K562 (cell line): Measurements from ENCODE around the gene ACTRT2. TPM values are rescaled to one million over a fixed set of nuclear protein-coding genes. Genes with fewer than 3 reads are reported as not detected.

Experiments used
- ATAC-seq: fragments of 200-7000 bp; cut with Tn5 transposase; 3 replicates; pipeline ENCODE4 v1.9.1; 2020; ENCODE audit warnings: moderate library complexity
- BruUV-seq: library from RNA; stranded (reverse); fragments of 400-500 nt; replicated peaks from 2 replicates; lab custom pipeline; 2021; lab: Mats Ljungman, UMichigan
- CTCF ChIA-PET: fragments of 300-600 bp; formaldehyde crosslinking; extraction: SDS; loops from one replicate; lab custom pipeline; 2021; ENCODE audit warnings: low intra/inter-chr PET ratio; lab: Yijun Ruan, JAX
- POLR2A ChIA-PET: fragments of 300-600, 350-650 bp; sonication (Branson Sonifier 250); formaldehyde crosslinking; extraction: SDS; loops from one replicate; lab custom pipeline; 2021; ENCODE audit warnings: antibody characterized with exemption, inconsistent platforms; lab: Yijun Ruan, JAX
- DNase-seq, 4 experiments: peaks; one replicate each; pipeline versions ENCODE4 v3.0.0 to v3.0.0-alpha.2; 2011 to 2018; ENCODE audit warnings: low spot score in 3 of 4, mixed read lengths in 3 of 4; ENCODE audit errors: extremely low read depth in 1 of 4
- FAIRE-seq: peaks from 2 replicates; lab custom pipeline; 2011; peaks lifted over from hg19 to GRCh38; lab: Jason Lieb, UNC
- H2AFZ ChIP-seq: 2 replicates; pipeline ENCODE4 v1.6.0; 2011; ENCODE audit warnings: low read depth, low read length, control low read depth, inconsistent platforms
- H3K27ac ChIP-seq: fragments of 200-600 bp; 3 replicates; pipeline ENCODE4 v1.8.0; 2011; ENCODE audit warnings: low read depth, mild to moderate bottlenecking, control low read depth, inconsistent platforms, low read length, moderate library complexity, mixed read lengths; ENCODE audit errors: extremely low read depth
- H3K27me3 ChIP-seq, 2 experiments: fragments of 300-600 bp in 1 of 2; 2 replicates in 1 of 2; 3 replicates in 1 of 2; pipeline versions ENCODE4 v1.6.0 to v1.8.0; 2011; ENCODE audit warnings: inconsistent platforms in 2 of 2, low read length in 2 of 2, mild to moderate bottlenecking in 1 of 2, mixed read lengths in 1 of 2, moderate library complexity in 1 of 2; ENCODE audit not compliant: control insufficient read depth in 2 of 2, insufficient read depth in 2 of 2
- H3K36me3 ChIP-seq: fragments of 300-600 bp; 3 replicates; pipeline ENCODE4 v1.8.0; 2011; ENCODE audit warnings: mild to moderate bottlenecking, low read length, inconsistent platforms; ENCODE audit not compliant: control insufficient read depth, insufficient read depth
- H3K4me1 ChIP-seq, 2 experiments: fragments of 200-600 bp in 1 of 2; replicated peaks in 1 of 2; 2 replicates in 1 of 2; 3 replicates in 1 of 2; pipeline versions ENCODE4 v1.5.1 to v1.8.0; 2011; ENCODE audit warnings: inconsistent platforms in 2 of 2, low read length in 2 of 2, mild to moderate bottlenecking in 1 of 2, mixed read lengths in 1 of 2, moderate library complexity in 1 of 2; ENCODE audit not compliant: control insufficient read depth in 2 of 2, insufficient read depth in 2 of 2
- H3K4me2 ChIP-seq: 2 replicates; pipeline ENCODE4 v1.6.1; 2011; ENCODE audit warnings: low read length, control low read depth, inconsistent platforms, mixed read lengths; ENCODE audit not compliant: insufficient read depth
- H3K4me3 ChIP-seq: fragments of 200-600 bp; sonication (generic), shearing (Covaris generic); 2 replicates; pipeline ENCODE4 v1.5.1; 2016; ENCODE audit warnings: control low read depth, inconsistent platforms
- H3K79me2 ChIP-seq: fragments of 200-600 bp; 3 replicates; pipeline ENCODE4 v1.8.0; 2011; ENCODE audit warnings: low read length, inconsistent platforms; ENCODE audit not compliant: control insufficient read depth, insufficient read depth
- H3K9ac ChIP-seq, 2 experiments: 2 replicates each; pipeline versions ENCODE4 v1.6.0 to v1.6.1; 2011; ENCODE audit warnings: low read depth in 2 of 2, low read length in 2 of 2, control low read depth in 1 of 2, inconsistent platforms in 1 of 2, mild to moderate bottlenecking in 1 of 2, mixed read lengths in 1 of 2; ENCODE audit not compliant: insufficient read depth in 1 of 2
- H3K9me1 ChIP-seq: one replicate; pipeline ENCODE4 v1.6.0; 2011; ENCODE audit warnings: inconsistent platforms, mild to moderate bottlenecking, low read length, moderate library complexity; ENCODE audit not compliant: control insufficient read depth, insufficient read depth
- H3K9me3 ChIP-seq: replicated peaks from 2 replicates; pipeline ENCODE4 v1.5.1; 2011; ENCODE audit warnings: low read depth, low read length, inconsistent platforms; ENCODE audit not compliant: control insufficient read depth, insufficient read depth
- H4K20me1 ChIP-seq: replicated peaks from 2 replicates; pipeline ENCODE4 v1.6.1; 2011; ENCODE audit warnings: low read length, inconsistent platforms, mixed read lengths; ENCODE audit not compliant: control insufficient read depth, insufficient read depth
- ELK3 ChIP-seq: fragments of 450-650 bp; formaldehyde crosslinking; IDR thresholded peaks from 2 replicates; pipeline ENCODE4 v1.4.0; 2020; ENCODE audit warnings: mild to moderate bottlenecking
- JUND ChIP-seq, 2 experiments: IDR thresholded peaks; 2 replicates in 1 of 2; 3 replicates in 1 of 2; pipeline ENCODE4 v1.6.1; 2011; ENCODE audit warnings: borderline replicate concordance in 2 of 2, low read depth in 2 of 2, low read length in 2 of 2, improper control_type of control experiment in 1 of 2, missing biosample characterization in 1 of 2, missing genetic modification characterization in 1 of 2, missing genetic modification reagents in 1 of 2
- MYNN ChIP-seq, 2 experiments: sonication (generic); formaldehyde crosslinking in 1 of 2; IDR thresholded peaks; 2 replicates each; pipeline versions ENCODE4 v1.5.0 to v1.6.1; 2016 to 2020; ENCODE audit warnings: antibody characterized with exemption in 1 of 2, missing genetic modification reagents in 1 of 2
- NCOA6 ChIP-seq: fragments of 450-650 bp; IDR thresholded peaks from 2 replicates; pipeline ENCODE4 v1.6.1; 2017; ENCODE audit warnings: mild to moderate bottlenecking
- RNF219 ChIP-seq: fragments of 250-450 bp; sonication (Bioruptor Pico); IDR thresholded peaks from 2 replicates; pipeline ENCODE4 v1.5.0; 2022; ENCODE audit warnings: mild to moderate bottlenecking
- SRSF9 ChIP-seq: fragments of 200-400 bp; formaldehyde crosslinking; IDR thresholded peaks from 2 replicates; pipeline ENCODE4 v1.6.1; 2017; ENCODE audit warnings: low read depth, low read length, borderline replicate concordance
- STAG1 ChIP-seq: sonication (generic); formaldehyde crosslinking; IDR thresholded peaks from 2 replicates; pipeline ENCODE4 v1.5.0; 2020; ENCODE audit warnings: missing genetic modification reagents, borderline replicate concordance
- YY1 ChIP-seq, 3 experiments: IDR thresholded peaks; 2 replicates each; pipeline ENCODE4 v1.6.1; 2011; ENCODE audit warnings: low read length in 2 of 3, mild to moderate bottlenecking in 2 of 3, moderate library complexity in 2 of 3, borderline replicate concordance in 1 of 3, control low read depth in 1 of 3, low read depth in 1 of 3; ENCODE audit not compliant: insufficient read depth in 3 of 3, insufficient replicate concordance in 2 of 3, control insufficient read depth in 1 of 3, insufficient read length in 1 of 3; ENCODE audit errors: extremely low read depth in 1 of 3
- ZSCAN32 ChIP-seq: fragments of 450-650 bp; formaldehyde crosslinking; IDR thresholded peaks from 2 replicates; pipeline ENCODE4 v1.4.0; 2020; ENCODE audit warnings: mild to moderate bottlenecking, moderate library complexity
- WGBS: fragments of 100-300 bp; shearing (Covaris generic); methylation state at CpG from one replicate; pipeline ENCODE4 v1.1.6; 2016; ENCODE audit warnings: low coverage, mixed read lengths; ENCODE audit not compliant: insufficient coverage; ENCODE audit errors: missing lambda C conversion rate; 5-methylcytosine and 5-hydroxymethylcytosine counted together
- in situ Hi-C: fragments of 300-500 bp; cut with MboI; formaldehyde crosslinking; loops from 4 replicates; pipeline ENCODE4 v1.15.0; 2018; ENCODE audit warnings: inconsistent platforms, mixed read lengths
- intact Hi-C: fragments of 100-400 bp; cut with micrococcal nuclease; formaldehyde crosslinking; loops from 2 replicates; pipeline ENCODE4 v1.14.2; 2022
- polyA plus RNA-seq, 8 experiments: library from polyadenylated mRNA; depleted of rRNA in 4 of 8; stranded (reverse) in 5 of 8; unstranded in 3 of 8; fragments of >200 nt; fragmentation: Nextera tagmentation in 2 of 8; fragmentation: Illumina TruSeq in 1 of 8; extraction: Ambion mirVana in 2 of 8; extraction: Trizol in 1 of 8; gene quantifications; 2 replicates each; pipeline versions ENCODE4 v1.2.1 to v1.2.3, GENCODE V29; 2011 to 2014; ENCODE audit warnings: inconsistent platforms in 1 of 8, missing spikeins in 1 of 8
- total RNA-seq, 7 experiments: library from RNA; depleted of rRNA in 6 of 7; stranded (reverse); fragments of >200 nt in 6 of 7; fragmentation: Illumina TruSeq in 2 of 7; extraction: Trizol in 2 of 7; gene quantifications; 2 replicates each; pipeline versions ENCODE4 v1.2.1 to v1.2.3, GENCODE V29; 2011 to 2021; ENCODE audit warnings: low replicate concordance in 1 of 7
- TF ChIP-seq, protein P1 (sequence below): sonication (generic); formaldehyde crosslinking; IDR thresholded peaks from 2 replicates; pipeline ENCODE4 v1.8.0; 2022; ENCODE audit warnings: mild to moderate bottlenecking, missing genetic modification reagents
- TF ChIP-seq, protein P2 (sequence below), 2 experiments: fragments of 450-650 bp; IDR thresholded peaks; 2 replicates each; pipeline ENCODE4 v1.6.1; 2018; ENCODE audit warnings: mild to moderate bottlenecking in 2 of 2, low read depth in 1 of 2; ENCODE audit not compliant: partially characterized antibody in 2 of 2

Gene ACTRT2
- total and polyA plus RNA-seq, 9 of the 15 experiments (the other 6 are each of a cell fraction or from before 2014, with no cell fraction given), result not detected

DNA sequence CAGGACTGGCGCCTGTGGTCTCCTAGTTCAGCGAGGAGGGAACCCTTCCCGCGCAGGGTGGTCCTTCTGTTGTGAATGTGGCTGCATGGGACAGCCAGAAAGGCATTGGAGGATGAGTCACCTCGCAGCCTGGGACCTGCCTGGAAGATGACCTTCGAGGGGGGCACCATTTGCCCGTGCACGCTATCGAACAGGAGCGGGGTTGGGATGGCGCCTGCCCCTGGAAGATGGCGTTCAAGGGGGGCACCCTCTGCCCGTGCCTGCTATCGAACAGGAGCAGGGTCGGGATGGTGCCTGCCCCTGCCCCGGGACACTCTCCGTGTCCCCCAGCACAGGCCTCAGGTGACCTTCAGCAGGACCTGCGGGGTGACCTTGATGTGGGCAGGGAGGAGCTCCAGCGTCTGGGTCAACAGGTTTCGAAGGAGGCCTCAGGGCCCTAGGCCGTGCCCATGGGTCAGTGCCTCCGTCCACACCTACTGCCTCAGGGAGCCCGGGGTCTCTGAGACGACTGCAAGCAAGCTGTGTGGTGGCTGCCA lies 1.7 kb upstream of the ACTRT2 start:
- H3K9me3 ChIP-seq, result no peaks in the 10 kb centered on the region
- no peak for DNase-seq
- no peak overlapping the region for H3K27ac ChIP-seq
- 0 out of 2 replicates have a peak, but pooled peaks cover 4% of the 10 kb centered on the region for H4K20me1 ChIP-seq
- ATAC-seq, result no peak
- H3K4me3 ChIP-seq, result no peak overlapping the region
- WGBS, result 1% methylated on average over 24 of the region's 24 CpGs
- ChIA-PET POLR2A (no interaction called here), CTCF (no interaction called here)
- BruUV-seq, result no TSS peak
- H3K79me2 ChIP-seq, result no peaks in the 10 kb centered on the region
- no peak overlapping the region for H3K4me2 ChIP-seq
- H3K9ac ChIP-seq, result no peak overlapping the region
- no peaks in the 10 kb centered on the region for H3K9me1 ChIP-seq
- H2AFZ ChIP-seq, result no peak overlapping the region
- 0 out of 5 replicates have a peak, but pooled peaks cover 0 to 7% of the 10 kb centered on the region in 2 experiments for H3K4me1 ChIP-seq
- intact Hi-C loops (no loop called here), in situ Hi-C loops (no loop called here)
- no peak for FAIRE-seq
- peaks cover 11 to 56% of the 10 kb centered on the region in 2 experiments; a peak in 3 of 5 replicates for H3K27me3 ChIP-seq
- H3K36me3 ChIP-seq, result no peaks in the 10 kb centered on the region
- TF ChIP-seq ELK3 (CRISPR knock-in tag) (no peak), RNF219 (CRISPR knock-in tag) (no peak), SRSF9 (no peak), MYNN (IDR thresholded peaks at IDR 0.05) (no peak), MYNN (CRISPR knock-in tag; IDR thresholded peaks at IDR 0.05) (no peak), YY1 (IDR thresholded peaks at IDR 0.05; ENCODE audit: borderline replicate concordance in 1 of 3, control insufficient read depth in 1 of 3, extremely low read depth in 1 of 3, insufficient read depth in 3 of 3, insufficient read length in 1 of 3, insufficient replicate concordance in 2 of 3, low read depth in 1 of 3, low read length in 2 of 3) (no peak), STAG1 (CRISPR knock-in tag) (no peak), ZSCAN32 (no peak), NCOA6 (no peak), JUND (IDR thresholded peaks at IDR 0.05; ENCODE audit: borderline replicate concordance, low read depth, low read length) (no peak), JUND (tag; IDR thresholded peaks at IDR 0.05; ENCODE audit: borderline replicate concordance, low read depth, low read length) (no peak)
- TF ChIP-seq, protein P1, sequence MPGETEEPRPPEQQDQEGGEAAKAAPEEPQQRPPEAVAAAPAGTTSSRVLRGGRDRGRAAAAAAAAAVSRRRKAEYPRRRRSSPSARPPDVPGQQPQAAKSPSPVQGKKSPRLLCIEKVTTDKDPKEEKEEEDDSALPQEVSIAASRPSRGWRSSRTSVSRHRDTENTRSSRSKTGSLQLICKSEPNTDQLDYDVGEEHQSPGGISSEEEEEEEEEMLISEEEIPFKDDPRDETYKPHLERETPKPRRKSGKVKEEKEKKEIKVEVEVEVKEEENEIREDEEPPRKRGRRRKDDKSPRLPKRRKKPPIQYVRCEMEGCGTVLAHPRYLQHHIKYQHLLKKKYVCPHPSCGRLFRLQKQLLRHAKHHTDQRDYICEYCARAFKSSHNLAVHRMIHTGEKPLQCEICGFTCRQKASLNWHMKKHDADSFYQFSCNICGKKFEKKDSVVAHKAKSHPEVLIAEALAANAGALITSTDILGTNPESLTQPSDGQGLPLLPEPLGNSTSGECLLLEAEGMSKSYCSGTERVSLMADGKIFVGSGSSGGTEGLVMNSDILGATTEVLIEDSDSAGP (CRISPR knock-in tag), result no peak
- TF ChIP-seq, protein P2, sequence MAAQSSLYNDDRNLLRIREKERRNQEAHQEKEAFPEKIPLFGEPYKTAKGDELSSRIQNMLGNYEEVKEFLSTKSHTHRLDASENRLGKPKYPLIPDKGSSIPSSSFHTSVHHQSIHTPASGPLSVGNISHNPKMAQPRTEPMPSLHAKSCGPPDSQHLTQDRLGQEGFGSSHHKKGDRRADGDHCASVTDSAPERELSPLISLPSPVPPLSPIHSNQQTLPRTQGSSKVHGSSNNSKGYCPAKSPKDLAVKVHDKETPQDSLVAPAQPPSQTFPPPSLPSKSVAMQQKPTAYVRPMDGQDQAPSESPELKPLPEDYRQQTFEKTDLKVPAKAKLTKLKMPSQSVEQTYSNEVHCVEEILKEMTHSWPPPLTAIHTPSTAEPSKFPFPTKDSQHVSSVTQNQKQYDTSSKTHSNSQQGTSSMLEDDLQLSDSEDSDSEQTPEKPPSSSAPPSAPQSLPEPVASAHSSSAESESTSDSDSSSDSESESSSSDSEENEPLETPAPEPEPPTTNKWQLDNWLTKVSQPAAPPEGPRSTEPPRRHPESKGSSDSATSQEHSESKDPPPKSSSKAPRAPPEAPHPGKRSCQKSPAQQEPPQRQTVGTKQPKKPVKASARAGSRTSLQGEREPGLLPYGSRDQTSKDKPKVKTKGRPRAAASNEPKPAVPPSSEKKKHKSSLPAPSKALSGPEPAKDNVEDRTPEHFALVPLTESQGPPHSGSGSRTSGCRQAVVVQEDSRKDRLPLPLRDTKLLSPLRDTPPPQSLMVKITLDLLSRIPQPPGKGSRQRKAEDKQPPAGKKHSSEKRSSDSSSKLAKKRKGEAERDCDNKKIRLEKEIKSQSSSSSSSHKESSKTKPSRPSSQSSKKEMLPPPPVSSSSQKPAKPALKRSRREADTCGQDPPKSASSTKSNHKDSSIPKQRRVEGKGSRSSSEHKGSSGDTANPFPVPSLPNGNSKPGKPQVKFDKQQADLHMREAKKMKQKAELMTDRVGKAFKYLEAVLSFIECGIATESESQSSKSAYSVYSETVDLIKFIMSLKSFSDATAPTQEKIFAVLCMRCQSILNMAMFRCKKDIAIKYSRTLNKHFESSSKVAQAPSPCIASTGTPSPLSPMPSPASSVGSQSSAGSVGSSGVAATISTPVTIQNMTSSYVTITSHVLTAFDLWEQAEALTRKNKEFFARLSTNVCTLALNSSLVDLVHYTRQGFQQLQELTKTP (IDR thresholded peaks at IDR 0.05; ENCODE audit: low read depth in 1 of 2, partially characterized antibody in 2 of 2), result no peak
